ENCODE results near the gene RFFL.
"Not testable (repeated sequence)": the region's sequence is repeated elsewhere in the genome, so short reads cannot be mapped to it uniquely, and the experiment has no call there.

RFFL gene

DNA sequence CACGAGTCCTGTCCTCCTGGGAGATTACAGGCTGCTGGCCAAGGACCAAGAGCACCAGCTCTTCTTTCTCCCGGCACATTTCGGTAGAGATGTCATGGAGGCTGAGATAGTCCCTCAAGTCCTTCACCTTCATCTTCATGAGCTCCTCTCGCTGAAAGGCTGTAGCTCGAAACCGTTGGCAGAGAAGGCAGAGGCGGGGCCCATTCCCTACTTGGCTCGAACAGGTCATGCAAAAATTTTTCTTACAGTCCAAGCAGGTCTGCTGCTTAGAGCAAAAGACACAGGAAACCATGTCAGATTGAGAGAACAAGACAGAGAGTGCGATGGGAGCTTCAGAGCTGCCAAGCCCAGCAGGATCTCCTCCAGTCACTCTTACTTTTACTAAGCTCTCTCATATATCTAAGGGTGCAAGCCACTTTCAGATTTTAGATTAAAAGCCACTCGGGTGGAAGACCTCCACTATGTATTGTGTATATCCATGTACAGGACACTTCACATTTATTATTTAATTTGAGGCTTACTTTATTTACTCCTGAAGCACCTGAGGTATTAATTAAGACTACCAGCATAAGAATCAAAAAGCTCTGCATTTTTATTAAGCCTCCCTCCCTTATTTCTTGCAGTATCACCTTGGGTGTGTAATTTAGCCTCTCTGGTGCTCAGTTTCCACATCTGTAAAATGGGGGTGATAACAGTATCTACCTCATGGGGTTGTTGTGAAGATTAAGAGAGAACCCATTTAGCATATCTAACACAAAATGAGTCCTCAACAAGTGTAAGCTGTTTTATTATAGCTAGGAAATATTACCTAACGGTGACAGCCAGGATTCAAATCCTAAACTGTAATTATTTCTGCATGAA lies 41.8 kb downstream of the RFFL start:
- H3K27me3 Mint-ChIP-seq, result no peaks in the 10 kb centered on the region
- DNase-seq (ENCODE audit: low spot score in 2 of 2), result no peak
- peaks cover 24% of the 10 kb centered on the region for H3K36me3 Mint-ChIP-seq
- ATAC-seq (ENCODE audit: low read depth), result no peak
- H3K9me3 Mint-ChIP-seq, result no peaks in the 10 kb centered on the region
- peaks cover 11% of the 10 kb centered on the region for H3K4me1 Mint-ChIP-seq
- peak overlapping the region; percentile 84 for H3K27ac Mint-ChIP-seq
- H3K4me3 Mint-ChIP-seq, result no peak overlapping the region

DNA sequence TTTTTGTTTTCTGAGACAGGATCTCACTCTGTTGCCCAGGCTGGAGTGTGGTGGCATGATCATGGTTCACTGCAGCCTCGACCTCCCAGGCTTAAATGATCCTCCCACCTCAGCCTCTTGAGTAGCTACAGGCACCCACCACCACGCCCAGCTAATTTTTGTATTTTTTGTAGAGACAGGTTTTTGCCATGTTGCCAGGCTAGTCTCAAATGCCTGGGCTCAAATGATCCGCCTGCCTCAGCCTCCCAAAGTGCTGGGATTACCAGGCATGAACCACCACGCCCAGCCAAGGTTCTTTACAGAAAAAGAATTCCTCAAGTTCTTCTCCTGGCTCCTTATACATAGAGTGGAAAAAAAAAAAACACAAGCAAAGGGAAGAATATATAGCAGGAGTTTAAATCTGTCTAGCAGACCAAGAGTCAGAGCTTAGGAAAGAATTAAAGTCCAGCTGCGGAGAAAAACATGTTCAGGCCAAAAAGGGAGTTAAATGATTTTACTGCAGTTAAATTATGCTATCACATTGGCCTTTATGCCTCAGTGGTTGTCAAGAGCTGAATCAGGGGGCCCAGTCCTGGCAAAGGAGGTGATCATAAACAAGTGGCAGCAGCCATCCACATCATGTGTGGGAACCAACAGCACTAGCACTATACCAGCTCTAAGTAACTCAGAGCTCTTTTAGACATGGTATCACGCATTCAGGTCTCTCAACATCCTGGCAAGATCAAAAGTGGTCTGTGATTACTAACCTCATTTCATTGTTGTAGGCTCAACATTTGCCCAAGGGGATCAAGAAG lies 43.9 kb downstream of the RFFL start:
- Mint-ChIP-seq H3K4me3 (no peak overlapping the region), H3K27me3 (no peaks in the 10 kb centered on the region), H3K27ac (no peak overlapping the region), H3K36me3 (peaks cover 27% of the 10 kb centered on the region), H3K9me3 (no peaks in the 10 kb centered on the region), H3K4me1 (peaks cover 11% of the 10 kb centered on the region)
- ATAC-seq (ENCODE audit: low read depth) (no peak), DNase-seq (ENCODE audit: low spot score in 2 of 2) (no peak)

GRCh38 chr17:35018814-35019213 lies 44.7 kb downstream of the RFFL start:
- ATAC-seq (ENCODE audit: low read depth) (no peak), DNase-seq (ENCODE audit: low spot score in 2 of 2) (no peak)
- Mint-ChIP-seq H3K4me3 (no peak overlapping the region), H3K36me3 (peaks cover 27% of the 10 kb centered on the region), H3K27me3 (no peaks in the 10 kb centered on the region), H3K27ac (no peak overlapping the region), H3K9me3 (no peaks in the 10 kb centered on the region), H3K4me1 (peaks cover 11% of the 10 kb centered on the region)

DNA sequence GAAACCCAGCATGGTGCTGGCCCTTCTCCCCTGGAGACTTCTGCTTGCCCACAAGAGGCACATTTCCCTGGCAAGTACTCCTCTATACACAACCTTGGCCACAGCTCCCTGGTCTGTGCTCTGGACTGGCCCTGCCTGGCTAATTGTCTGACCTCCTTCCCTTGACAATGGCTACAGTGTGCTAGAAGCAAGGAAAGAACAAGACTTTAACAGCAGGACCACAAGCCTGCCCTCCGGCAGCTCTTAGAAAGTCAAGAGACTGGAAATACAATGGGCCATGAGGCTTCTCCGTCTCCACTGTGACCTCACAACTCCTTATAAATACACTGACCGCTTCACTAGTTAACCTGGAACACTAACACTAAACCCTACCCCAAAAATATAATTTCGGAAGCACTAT lies 46.5 kb downstream of the RFFL start:
- H3K4me3 Mint-ChIP-seq, result no peak overlapping the region
- DNase-seq (ENCODE audit: low spot score in 2 of 2), result no peak
- H3K4me1 Mint-ChIP-seq, result no peaks in the 10 kb centered on the region
- H3K36me3 Mint-ChIP-seq, result peaks cover 27% of the 10 kb centered on the region
- ATAC-seq (ENCODE audit: low read depth), result no peak
- H3K27me3 Mint-ChIP-seq, result no peaks in the 10 kb centered on the region
- H3K27ac Mint-ChIP-seq, result no peak overlapping the region
- no peaks in the 10 kb centered on the region for H3K9me3 Mint-ChIP-seq

DNA sequence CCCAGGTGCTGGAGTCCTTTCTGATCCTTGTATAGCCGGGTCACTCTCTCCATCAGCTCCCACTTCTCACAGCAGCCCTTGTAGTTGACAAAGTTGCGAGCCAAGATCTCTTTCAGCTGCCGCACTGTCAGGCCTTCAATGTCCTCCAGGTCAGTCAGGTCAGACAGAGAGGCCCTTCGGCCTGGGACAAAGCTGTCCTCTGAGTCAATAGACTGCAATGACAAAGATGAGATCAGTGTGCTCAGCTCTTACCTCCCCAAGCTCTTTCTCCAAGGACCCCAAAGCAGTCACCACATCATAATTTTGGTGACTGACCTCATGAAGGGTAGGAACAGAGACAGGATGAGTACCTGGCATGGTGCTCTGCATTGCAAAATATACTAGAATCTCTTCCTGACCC lies 47.1 kb downstream of the RFFL start:
- H3K36me3 Mint-ChIP-seq, result peaks cover 27% of the 10 kb centered on the region
- no peaks in the 10 kb centered on the region for H3K9me3 Mint-ChIP-seq
- no peaks in the 10 kb centered on the region for H3K4me1 Mint-ChIP-seq
- no peaks in the 10 kb centered on the region for H3K27me3 Mint-ChIP-seq
- no peak overlapping the region for H3K4me3 Mint-ChIP-seq
- H3K27ac Mint-ChIP-seq, result no peak overlapping the region
- ATAC-seq (ENCODE audit: low read depth), result no peak
- no peak for DNase-seq (ENCODE audit: low spot score in 2 of 2)

GRCh38 chr17:35011671-35012216 lies 51.8 kb downstream of the RFFL start:
- no peak overlapping the region for H3K4me3 Mint-ChIP-seq
- no peaks in the 10 kb centered on the region for H3K9me3 Mint-ChIP-seq
- peak overlapping the region; percentile 20 for H3K27ac Mint-ChIP-seq
- H3K36me3 Mint-ChIP-seq, result peaks cover 24% of the 10 kb centered on the region
- H3K27me3 Mint-ChIP-seq, result no peaks in the 10 kb centered on the region
- no peaks in the 10 kb centered on the region for H3K4me1 Mint-ChIP-seq
- ATAC-seq (ENCODE audit: low read depth) (no peak), DNase-seq (ENCODE audit: low spot score in 2 of 2) (no peak)

DNA sequence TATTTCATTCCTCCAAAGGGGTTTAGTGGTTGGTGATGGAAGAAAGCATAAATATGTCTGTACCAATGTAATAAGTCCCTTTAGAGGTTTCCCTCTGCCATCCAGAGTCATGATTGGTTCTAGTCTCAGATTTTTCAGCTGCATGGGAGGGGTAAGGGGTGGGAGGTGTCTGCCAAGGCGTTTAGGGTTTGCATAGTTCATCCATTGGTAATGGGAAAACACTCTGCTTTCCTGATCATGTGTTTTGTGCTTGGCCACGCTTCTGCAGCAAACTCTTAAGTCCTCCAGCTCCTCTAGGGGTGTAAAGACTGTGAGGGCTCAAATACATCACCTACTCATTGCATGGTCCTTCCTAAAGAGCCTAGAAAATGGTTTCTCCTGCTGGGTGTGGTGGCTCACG lies 53.4 kb downstream of the RFFL start:
- no peaks in the 10 kb centered on the region for H3K9me3 Mint-ChIP-seq
- ATAC-seq (ENCODE audit: low read depth) (no peak), DNase-seq (ENCODE audit: low spot score in 2 of 2) (no peak)
- peak overlapping the region; percentile 14 for H3K27ac Mint-ChIP-seq
- H3K36me3 Mint-ChIP-seq, result peaks cover 18% of the 10 kb centered on the region
- no peaks in the 10 kb centered on the region for H3K4me1 Mint-ChIP-seq
- no peaks in the 10 kb centered on the region for H3K27me3 Mint-ChIP-seq
- no peak overlapping the region for H3K4me3 Mint-ChIP-seq

GRCh38 chr17:35006961-35007360 lies 56.5 kb downstream of the RFFL start:
- Mint-ChIP-seq H3K4me3 (no peak overlapping the region), H3K27ac (peak overlapping the region; percentile 46), H3K36me3 (peaks cover 20% of the 10 kb centered on the region), H3K27me3 (no peaks in the 10 kb centered on the region), H3K4me1 (no peaks in the 10 kb centered on the region), H3K9me3 (no peaks in the 10 kb centered on the region)
- DNase-seq (ENCODE audit: low spot score in 2 of 2) (no peak), ATAC-seq (ENCODE audit: low read depth) (no peak)

DNA sequence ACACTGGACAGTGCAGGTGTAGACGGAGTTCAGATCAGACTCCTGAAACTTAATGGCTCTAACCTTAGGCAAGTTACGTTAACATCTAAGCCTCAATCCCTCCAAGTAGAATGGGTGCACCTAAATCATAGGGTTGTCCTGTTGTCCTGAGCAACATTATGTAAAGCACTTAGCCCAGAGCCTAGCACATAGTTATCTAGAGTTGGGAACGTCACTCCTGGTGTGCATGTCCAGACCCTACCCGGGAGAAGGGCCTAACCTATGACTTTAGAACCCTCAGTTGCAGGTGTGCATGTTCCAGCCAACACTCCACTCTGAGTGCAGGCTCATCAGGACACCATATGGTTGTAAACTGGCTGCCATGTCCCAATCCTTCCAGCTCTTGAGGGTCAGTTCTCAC lies 57.2 kb downstream of the RFFL start:
- no peak overlapping the region for H3K4me3 Mint-ChIP-seq
- H3K27ac Mint-ChIP-seq, result no peak overlapping the region

GRCh38 chr17:35003778-35004177 lies 59.7 kb downstream of the RFFL start:
- DNase-seq (ENCODE audit: low spot score in 2 of 2) (no peak), ATAC-seq (ENCODE audit: low read depth) (no peak)
- no peak overlapping the region for H3K4me3 Mint-ChIP-seq
- no peaks in the 10 kb centered on the region for H3K4me1 Mint-ChIP-seq
- H3K27ac Mint-ChIP-seq, result no peak overlapping the region
- peaks cover 18% of the 10 kb centered on the region for H3K36me3 Mint-ChIP-seq
- no peaks in the 10 kb centered on the region for H3K27me3 Mint-ChIP-seq
- H3K9me3 Mint-ChIP-seq, result no peaks in the 10 kb centered on the region

More for the DNA sequence above, 57.2 kb downstream of the RFFL start:
- ATAC-seq (ENCODE audit: low read depth) (no peak), DNase-seq (ENCODE audit: low spot score in 2 of 2) (no peak)
- Mint-ChIP-seq H3K4me1 (no peaks in the 10 kb centered on the region), H3K36me3 (peaks cover 23% of the 10 kb centered on the region), H3K9me3 (no peaks in the 10 kb centered on the region), H3K27me3 (no peaks in the 10 kb centered on the region)

DNA sequence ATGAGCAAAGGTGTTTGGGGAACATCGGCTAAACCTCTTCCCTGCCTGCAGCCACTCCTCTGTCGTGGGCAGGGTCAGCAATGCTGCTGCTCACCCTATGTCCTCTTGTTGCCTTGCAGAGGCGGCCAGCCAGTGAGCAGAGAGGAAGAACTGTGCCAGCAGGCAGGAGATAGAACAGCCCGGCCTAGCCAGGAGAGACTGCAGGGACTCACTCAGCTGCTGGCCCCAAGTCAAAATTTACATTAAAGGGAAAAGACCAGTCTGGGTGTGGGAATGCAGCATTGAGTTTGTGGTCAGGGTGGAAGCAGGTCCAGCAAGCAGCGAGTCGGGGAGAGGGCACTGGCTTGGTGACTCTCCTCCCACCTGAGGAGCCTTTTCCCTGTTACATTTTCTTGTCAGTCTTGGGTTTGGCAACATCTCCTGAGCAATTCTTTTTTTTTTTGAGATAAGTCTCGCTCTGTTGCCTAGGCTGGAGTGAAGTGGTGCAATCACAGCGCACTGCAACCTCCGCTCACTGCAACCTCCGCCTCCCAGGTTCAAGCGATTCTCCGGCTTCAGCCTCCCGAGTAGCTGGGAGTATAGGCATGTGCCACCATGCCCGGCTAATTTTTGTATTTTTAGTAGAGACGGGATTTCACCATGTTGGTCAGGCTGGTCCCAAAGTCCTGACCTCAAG lies 60.5 kb downstream of the RFFL start:
- DNase-seq (ENCODE audit: low spot score in 2 of 2), result no peak

DNA sequence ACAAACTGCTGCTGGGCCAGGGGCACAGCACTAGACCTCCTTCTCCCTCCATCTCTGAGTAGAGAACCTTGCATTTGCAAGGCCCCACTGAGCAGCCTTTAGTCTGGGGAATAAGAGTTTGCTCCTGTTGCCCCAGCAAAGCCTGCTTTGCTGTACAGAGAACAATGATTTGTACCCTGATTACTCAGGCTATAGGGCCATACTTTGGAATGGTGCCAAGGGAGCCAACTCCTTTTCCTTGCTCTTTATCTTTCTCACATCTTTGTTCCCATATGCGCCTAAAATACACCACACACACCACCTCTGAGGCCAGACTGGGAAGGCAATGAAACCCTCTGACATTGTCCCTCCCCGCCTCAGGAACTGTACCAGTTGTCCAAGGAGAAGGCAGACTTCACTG lies 62.0 kb downstream of the RFFL start:
- peaks cover 8% of the 10 kb centered on the region for H3K36me3 Mint-ChIP-seq

More for the DNA sequence above, 60.5 kb downstream of the RFFL start:
- no peaks in the 10 kb centered on the region for H3K27me3 Mint-ChIP-seq
- no peaks in the 10 kb centered on the region for H3K9me3 Mint-ChIP-seq
- H3K27ac Mint-ChIP-seq, result no peak overlapping the region
- no peak for ATAC-seq (ENCODE audit: low read depth)
- H3K4me1 Mint-ChIP-seq, result peaks cover 4% of the 10 kb centered on the region
- peaks cover 16% of the 10 kb centered on the region for H3K36me3 Mint-ChIP-seq
- H3K4me3 Mint-ChIP-seq, result no peak overlapping the region

GRCh38 chr17:35000965-35001364 lies 62.5 kb downstream of the RFFL start:
- H3K4me3 Mint-ChIP-seq; DNase-seq (ENCODE audit: low spot score in 2 of 2); H3K27ac Mint-ChIP-seq; H3K9me3 Mint-ChIP-seq; H3K4me1 Mint-ChIP-seq; ATAC-seq (ENCODE audit: low read depth); H3K36me3 Mint-ChIP-seq; H3K27me3 Mint-ChIP-seq: not testable (repeated sequence)

More for the DNA sequence above, 62.0 kb downstream of the RFFL start:
- Mint-ChIP-seq H3K27me3 (no peaks in the 10 kb centered on the region), H3K4me3 (no peak overlapping the region), H3K27ac (peak overlapping the region; percentile 17), H3K4me1 (peaks cover 4% of the 10 kb centered on the region), H3K9me3 (no peaks in the 10 kb centered on the region)
- DNase-seq (ENCODE audit: low spot score in 2 of 2) (no peak), ATAC-seq (ENCODE audit: low read depth) (no peak)

DNA sequence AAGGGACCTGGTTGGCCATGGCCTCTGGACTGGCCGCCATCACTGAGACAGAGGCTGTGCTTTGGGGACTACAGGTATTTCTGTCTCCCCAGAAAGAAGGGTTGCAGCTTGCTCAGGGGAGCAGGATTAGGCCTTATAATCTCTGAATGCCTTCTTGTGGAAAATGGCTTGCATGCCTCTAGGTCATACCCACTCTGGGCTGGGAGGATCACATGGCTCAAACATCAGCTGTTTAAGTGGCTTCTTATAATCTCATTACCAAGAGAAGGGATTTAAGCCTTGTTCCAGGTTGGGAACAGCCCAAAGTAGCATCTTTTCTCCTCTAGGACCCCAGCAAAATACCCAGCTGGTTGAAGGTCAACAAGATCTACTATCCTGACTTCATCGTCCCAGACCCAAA lies 64.1 kb downstream of the RFFL start:
- ATAC-seq (ENCODE audit: low read depth), result no peak
- H3K4me1 Mint-ChIP-seq, result peaks cover 4% of the 10 kb centered on the region
- no peak overlapping the region for H3K4me3 Mint-ChIP-seq
- no peaks in the 10 kb centered on the region for H3K27me3 Mint-ChIP-seq
- DNase-seq (ENCODE audit: low spot score in 2 of 2), result no peak
- H3K36me3 Mint-ChIP-seq, result peaks cover 11% of the 10 kb centered on the region
- H3K27ac Mint-ChIP-seq, result no peak overlapping the region
- no peaks in the 10 kb centered on the region for H3K9me3 Mint-ChIP-seq

Data from memory B cell (primary cell).